ENCODE data around the gene HDGFL2.

DNA sequence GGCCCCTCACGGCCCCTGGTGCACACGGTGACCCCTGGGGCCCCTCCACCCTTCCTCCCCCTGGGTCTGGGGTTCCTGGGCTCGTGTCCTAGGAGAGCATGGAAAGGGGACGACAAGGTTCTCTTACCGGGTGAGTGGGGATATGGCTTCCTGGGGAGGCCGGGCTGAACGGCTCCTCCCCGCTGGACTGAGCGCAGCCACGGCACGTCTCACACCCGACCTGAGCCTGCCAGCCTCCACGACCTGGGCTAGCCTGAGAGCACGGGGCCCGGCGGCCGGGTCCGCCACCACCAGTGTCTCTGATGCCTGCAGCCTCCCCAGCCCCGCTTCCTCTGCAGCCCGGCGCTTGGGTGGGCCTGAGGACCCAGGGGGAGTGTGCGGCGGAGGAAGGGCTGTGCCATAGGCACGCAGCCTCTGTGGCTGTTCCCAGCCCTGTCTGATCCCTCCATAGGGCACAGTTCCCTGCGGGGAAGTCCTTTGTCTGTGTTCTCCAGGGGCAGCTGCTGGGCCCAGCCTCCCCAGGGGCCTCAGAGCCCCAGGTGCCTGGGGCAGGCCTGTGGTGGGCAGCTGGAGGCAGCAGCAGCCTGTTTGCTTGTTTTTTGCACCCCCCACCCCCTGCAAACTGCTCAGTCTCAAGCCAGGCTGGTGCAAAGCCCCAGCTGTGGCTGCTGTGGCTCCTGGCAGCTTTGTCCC is 31.2 kb downstream of the HDGFL2 start:
- TF ChIP-seq ZFP37 (tag by site-specific recombination; IDR thresholded peaks at IDR 0.05) (no peak), ZNF416 (tag by site-specific recombination; IDR thresholded peaks at IDR 0.05) (no peak), SCRT2 (tag by site-specific recombination; IDR thresholded peaks at IDR 0.05) (no peak), YY1 (tag by site-specific recombination; IDR thresholded peaks at IDR 0.05) (no peak), ZNF48 (tag by site-specific recombination; IDR thresholded peaks at IDR 0.05) (no peak), ZNF544 (tag by site-specific recombination; IDR thresholded peaks at IDR 0.05) (no peak), ZNF221 (tag by site-specific recombination; IDR thresholded peaks at IDR 0.05; ENCODE audit: borderline replicate concordance) (no peak), EGR2 (tag by site-specific recombination; IDR thresholded peaks at IDR 0.05; ENCODE audit: low read depth) (no peak), ATF2 (tag by site-specific recombination; IDR thresholded peaks at IDR 0.05; ENCODE audit: low read depth) (no peak), ZNF274 (IDR thresholded peaks at IDR 0.05; ENCODE audit: low read length) (no peak), ZNF274 (tag by site-specific recombination; IDR thresholded peaks at IDR 0.05; ENCODE audit: borderline replicate concordance) (no peak), MYNN (tag by site-specific recombination; IDR thresholded peaks at IDR 0.05; ENCODE audit: borderline replicate concordance) (no peak)
- TF ChIP-seq, protein P1, sequence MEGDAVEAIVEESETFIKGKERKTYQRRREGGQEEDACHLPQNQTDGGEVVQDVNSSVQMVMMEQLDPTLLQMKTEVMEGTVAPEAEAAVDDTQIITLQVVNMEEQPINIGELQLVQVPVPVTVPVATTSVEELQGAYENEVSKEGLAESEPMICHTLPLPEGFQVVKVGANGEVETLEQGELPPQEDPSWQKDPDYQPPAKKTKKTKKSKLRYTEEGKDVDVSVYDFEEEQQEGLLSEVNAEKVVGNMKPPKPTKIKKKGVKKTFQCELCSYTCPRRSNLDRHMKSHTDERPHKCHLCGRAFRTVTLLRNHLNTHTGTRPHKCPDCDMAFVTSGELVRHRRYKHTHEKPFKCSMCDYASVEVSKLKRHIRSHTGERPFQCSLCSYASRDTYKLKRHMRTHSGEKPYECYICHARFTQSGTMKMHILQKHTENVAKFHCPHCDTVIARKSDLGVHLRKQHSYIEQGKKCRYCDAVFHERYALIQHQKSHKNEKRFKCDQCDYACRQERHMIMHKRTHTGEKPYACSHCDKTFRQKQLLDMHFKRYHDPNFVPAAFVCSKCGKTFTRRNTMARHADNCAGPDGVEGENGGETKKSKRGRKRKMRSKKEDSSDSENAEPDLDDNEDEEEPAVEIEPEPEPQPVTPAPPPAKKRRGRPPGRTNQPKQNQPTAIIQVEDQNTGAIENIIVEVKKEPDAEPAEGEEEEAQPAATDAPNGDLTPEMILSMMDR (tag by site-specific recombination; IDR thresholded peaks at IDR 0.05), result no peak
- TF ChIP-seq, protein P2, sequence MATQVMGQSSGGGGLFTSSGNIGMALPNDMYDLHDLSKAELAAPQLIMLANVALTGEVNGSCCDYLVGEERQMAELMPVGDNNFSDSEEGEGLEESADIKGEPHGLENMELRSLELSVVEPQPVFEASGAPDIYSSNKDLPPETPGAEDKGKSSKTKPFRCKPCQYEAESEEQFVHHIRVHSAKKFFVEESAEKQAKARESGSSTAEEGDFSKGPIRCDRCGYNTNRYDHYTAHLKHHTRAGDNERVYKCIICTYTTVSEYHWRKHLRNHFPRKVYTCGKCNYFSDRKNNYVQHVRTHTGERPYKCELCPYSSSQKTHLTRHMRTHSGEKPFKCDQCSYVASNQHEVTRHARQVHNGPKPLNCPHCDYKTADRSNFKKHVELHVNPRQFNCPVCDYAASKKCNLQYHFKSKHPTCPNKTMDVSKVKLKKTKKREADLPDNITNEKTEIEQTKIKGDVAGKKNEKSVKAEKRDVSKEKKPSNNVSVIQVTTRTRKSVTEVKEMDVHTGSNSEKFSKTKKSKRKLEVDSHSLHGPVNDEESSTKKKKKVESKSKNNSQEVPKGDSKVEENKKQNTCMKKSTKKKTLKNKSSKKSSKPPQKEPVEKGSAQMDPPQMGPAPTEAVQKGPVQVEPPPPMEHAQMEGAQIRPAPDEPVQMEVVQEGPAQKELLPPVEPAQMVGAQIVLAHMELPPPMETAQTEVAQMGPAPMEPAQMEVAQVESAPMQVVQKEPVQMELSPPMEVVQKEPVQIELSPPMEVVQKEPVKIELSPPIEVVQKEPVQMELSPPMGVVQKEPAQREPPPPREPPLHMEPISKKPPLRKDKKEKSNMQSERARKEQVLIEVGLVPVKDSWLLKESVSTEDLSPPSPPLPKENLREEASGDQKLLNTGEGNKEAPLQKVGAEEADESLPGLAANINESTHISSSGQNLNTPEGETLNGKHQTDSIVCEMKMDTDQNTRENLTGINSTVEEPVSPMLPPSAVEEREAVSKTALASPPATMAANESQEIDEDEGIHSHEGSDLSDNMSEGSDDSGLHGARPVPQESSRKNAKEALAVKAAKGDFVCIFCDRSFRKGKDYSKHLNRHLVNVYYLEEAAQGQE (tag by site-specific recombination; IDR thresholded peaks at IDR 0.05), result no peak
- TF ChIP-seq, protein P3, sequence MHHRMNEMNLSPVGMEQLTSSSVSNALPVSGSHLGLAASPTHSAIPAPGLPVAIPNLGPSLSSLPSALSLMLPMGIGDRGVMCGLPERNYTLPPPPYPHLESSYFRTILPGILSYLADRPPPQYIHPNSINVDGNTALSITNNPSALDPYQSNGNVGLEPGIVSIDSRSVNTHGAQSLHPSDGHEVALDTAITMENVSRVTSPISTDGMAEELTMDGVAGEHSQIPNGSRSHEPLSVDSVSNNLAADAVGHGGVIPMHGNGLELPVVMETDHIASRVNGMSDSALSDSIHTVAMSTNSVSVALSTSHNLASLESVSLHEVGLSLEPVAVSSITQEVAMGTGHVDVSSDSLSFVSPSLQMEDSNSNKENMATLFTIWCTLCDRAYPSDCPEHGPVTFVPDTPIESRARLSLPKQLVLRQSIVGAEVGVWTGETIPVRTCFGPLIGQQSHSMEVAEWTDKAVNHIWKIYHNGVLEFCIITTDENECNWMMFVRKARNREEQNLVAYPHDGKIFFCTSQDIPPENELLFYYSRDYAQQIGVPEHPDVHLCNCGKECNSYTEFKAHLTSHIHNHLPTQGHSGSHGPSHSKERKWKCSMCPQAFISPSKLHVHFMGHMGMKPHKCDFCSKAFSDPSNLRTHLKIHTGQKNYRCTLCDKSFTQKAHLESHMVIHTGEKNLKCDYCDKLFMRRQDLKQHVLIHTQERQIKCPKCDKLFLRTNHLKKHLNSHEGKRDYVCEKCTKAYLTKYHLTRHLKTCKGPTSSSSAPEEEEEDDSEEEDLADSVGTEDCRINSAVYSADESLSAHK (tag by site-specific recombination; IDR thresholded peaks at IDR 0.05), result no peak

All from HEK293 (cell line).